Stimulated activated naive CD8-positive, alpha-beta T cell treated with anti-CD3 and anti-CD28 coated beads, Interleukin-15, amount 100 ng/mL, for 72 hours (primary cell): ENCODE results near the gene C1orf21.

Experiments
- ATAC-seq: fragments of 150-1000 bp; cut with Tn5 transposase; 2 replicates; pipeline ENCODE4 v1.10.0; 2021; ENCODE audit warnings: mild to moderate bottlenecking, moderate library complexity
- DNase-seq, 2 donors: peaks; one replicate each; pipeline ENCODE4 v3.0.0; 2021 to 2022
- H3K27ac Mint-ChIP-seq, 2 donors: one replicate each; pipeline ENCODE4 v1.8.0; 2022; ENCODE audit warnings: mild to moderate bottlenecking in 2 of 2, mixed read lengths in 2 of 2, moderate library complexity in 2 of 2
- H3K27me3 Mint-ChIP-seq: one replicate; pipeline ENCODE4 v1.8.0; 2022; ENCODE audit warnings: mixed read lengths
- H3K4me1 Mint-ChIP-seq: one replicate; pipeline ENCODE4 v1.8.0; 2022; ENCODE audit warnings: mild to moderate bottlenecking, mixed read lengths
- H3K4me3 Mint-ChIP-seq, 2 donors: one replicate each; pipeline ENCODE4 v1.8.0; 2022; ENCODE audit warnings: mild to moderate bottlenecking in 2 of 2, mixed read lengths in 2 of 2, moderate library complexity in 1 of 2
- H3K9me3 Mint-ChIP-seq, 2 donors: one replicate each; pipeline ENCODE4 v1.8.0; 2022; ENCODE audit warnings: mixed read lengths in 2 of 2

Gene C1orf21

DNA sequence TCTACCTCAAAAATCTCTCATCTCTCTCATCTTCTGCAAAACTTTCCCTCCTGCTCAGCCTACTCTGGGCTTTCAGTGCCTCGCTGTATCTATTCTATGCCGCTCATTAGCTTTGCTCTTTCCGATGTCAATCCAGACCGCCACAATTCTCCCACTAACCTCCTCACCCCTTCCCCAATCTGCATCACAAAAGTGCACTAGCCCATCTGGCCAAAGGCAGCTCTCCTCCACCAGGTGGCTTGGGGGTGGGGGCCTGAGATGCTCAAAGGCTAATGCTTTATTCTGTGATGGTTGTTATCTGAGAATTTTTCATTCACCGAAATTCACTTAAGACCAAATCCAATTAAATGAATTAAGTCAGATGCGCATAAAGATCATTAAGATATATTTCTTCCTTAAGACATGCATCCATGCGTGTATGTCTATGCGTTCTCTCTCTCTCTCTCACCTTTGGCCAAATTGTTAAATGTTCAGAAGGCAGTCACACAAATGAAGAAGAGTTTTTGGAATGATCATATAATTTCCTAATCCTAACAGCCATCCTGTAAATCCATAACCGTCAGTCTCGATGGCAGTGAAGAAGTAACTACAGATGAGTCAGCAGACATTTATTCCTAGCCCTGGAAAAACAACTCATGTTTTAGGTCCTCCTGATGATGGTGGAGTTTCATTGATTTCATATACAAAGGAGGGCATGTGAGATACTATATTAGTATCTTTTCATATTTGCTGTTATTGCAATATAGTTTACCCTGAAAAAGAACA lies 111.3 kb downstream of the C1orf21 start:
- no peak overlapping the region for H3K27ac Mint-ChIP-seq
- no peaks in the 10 kb centered on the region for H3K4me1 Mint-ChIP-seq

DNA sequence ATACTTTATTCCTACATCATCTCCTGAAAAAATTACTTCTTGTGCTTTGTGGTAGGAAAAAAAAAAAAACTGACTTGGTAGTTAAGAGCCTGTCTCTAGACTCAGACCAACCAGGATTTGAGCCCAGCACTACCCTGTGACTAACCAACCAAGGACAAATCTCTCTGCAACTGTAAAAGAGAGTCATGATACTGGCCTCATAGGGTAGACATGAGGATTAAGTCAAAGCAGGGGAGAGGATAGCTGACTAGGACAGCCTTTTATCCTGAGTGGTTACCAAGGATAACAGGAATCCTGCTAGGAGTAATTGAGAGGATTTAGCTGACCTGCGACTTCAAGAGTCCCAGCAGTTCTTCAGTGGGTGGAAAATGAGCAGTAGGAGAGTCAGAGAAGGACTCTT lies 112.8 kb downstream of the C1orf21 start:
- Mint-ChIP-seq H3K27me3 (no peaks in the 10 kb centered on the region), H3K27ac (no peak overlapping the region), H3K4me3 (no peak overlapping the region), H3K4me1 (no peaks in the 10 kb centered on the region), H3K9me3 (no peaks in the 10 kb centered on the region)
- DNase-seq (no peak), ATAC-seq (no peak)

More for the DNA sequence above, 111.3 kb downstream of the C1orf21 start:
- Mint-ChIP-seq H3K4me3 (no peak overlapping the region), H3K27me3 (no peaks in the 10 kb centered on the region), H3K9me3 (no peaks in the 10 kb centered on the region)
- DNase-seq (no peak), ATAC-seq (no peak)

DNA sequence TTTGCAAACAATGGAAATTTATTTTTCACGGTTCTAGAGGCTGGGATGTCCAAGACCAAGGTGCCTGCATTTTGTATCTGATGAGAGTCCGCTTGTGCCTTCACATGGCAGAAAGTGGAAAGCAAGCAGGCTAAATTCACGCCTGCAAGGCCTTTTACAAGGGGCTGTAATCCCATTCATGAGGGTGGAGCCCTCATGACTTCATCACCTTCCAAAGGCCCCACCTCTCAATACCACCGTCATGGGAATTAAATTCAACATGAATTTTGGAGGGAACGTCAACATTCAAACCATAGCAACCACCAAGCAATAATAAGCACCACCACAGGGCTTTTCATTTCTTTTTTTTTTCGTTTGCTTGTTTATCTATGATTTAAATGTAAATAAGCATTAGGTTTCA lies 115.3 kb downstream of the C1orf21 start:
- Mint-ChIP-seq H3K27me3 (no peaks in the 10 kb centered on the region), H3K27ac (no peak overlapping the region), H3K4me3 (no peak overlapping the region), H3K4me1 (no peaks in the 10 kb centered on the region), H3K9me3 (no peaks in the 10 kb centered on the region)
- ATAC-seq: no peak
- no peak for DNase-seq

- no peak overlapping the region for H3K27ac Mint-ChIP-seq
- no peaks in the 10 kb centered on the region for H3K4me1 Mint-ChIP-seq
- ATAC-seq (no peak), DNase-seq (no peak)
- H3K4me3 Mint-ChIP-seq: no peak overlapping the region
- H3K27me3 Mint-ChIP-seq: no peaks in the 10 kb centered on the region
- H3K9me3 Mint-ChIP-seq: no peaks in the 10 kb centered on the region
Observed at GRCh38 chr1:184503221-184503749, 116.5 kb downstream of the C1orf21 start.

DNA sequence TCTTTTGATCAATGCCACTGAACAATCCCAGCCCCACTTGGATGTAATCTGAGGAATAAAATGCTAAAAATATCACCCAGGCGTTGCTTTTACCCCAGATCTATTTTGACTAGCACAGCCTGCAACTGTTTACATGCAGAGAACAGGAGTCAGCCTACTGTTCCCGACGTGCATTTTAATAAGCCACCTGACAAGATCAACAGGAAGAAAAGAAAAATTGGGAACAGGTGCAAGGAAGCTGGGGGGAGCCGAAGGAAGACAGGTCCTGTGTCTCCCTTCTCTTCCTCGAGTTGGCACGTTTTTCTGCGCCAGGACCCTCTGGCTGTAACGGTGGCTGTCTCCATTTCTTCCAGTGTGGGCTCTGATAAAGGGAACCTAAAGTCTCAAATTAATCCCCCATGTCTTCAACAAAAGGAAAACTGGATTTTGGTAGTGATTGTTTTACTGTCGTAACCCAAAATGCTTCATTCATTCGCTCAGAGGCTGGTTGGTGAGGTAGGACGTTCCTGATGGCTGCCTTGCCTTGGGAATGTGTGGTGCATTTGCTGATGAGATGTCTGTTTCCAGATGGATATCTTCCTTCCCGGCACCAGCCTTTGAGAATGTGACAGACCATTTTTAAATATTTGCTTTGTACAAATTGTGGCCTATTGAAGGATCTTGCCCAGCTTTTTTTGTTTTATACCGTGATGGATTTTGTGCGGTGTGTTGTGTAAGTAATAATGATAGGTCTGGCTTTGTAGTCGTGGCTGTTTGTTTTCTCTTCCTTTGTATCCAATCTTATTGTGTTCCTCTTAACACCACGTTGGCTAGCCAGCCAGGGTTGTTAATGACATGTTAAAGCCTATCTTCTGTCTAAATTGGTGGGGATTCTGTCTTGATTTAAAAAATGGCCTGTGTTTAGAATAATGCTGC lies 117.5 kb downstream of the C1orf21 start:
- Mint-ChIP-seq H3K4me3 (no peak overlapping the region), H3K9me3 (no peaks in the 10 kb centered on the region)
- no peak for ATAC-seq

GRCh38 chr1:184504955-184505338 lies 118.1 kb downstream of the C1orf21 start:
- no peak for ATAC-seq
- H3K9me3 Mint-ChIP-seq: no peaks in the 10 kb centered on the region

More for the DNA sequence above, 117.5 kb downstream of the C1orf21 start:
- Mint-ChIP-seq H3K4me1 (no peaks in the 10 kb centered on the region), H3K27ac (no peak overlapping the region), H3K27me3 (no peaks in the 10 kb centered on the region)
- no peak for DNase-seq

DNA sequence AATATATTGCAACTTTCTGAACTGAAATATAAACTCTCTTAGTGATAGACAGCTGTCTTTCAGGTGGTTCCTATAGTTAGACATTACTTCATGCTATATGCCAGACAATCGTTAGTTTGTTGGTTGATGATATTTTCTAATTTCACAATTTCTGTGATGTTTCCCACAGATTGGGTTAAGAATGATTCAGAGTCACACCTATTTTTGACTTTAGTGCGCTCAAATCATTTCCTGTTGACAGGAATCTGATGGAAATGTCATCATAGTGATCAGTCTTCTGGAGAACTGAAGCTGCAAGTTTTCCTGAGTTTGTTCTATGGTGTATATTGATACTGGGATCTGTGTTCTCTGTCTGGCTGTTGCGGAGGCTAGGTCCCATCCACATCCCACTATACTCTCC lies 119.7 kb downstream of the C1orf21 start:
- Mint-ChIP-seq H3K4me1 (no peaks in the 10 kb centered on the region), H3K9me3 (no peaks in the 10 kb centered on the region), H3K27me3 (no peaks in the 10 kb centered on the region), H3K27ac (no peak overlapping the region), H3K4me3 (no peak overlapping the region)
- ATAC-seq: no peak
- no peak for DNase-seq

More at GRCh38 chr1:184504955-184505338, 118.1 kb downstream of the C1orf21 start:
- Mint-ChIP-seq H3K4me3 (no peak overlapping the region), H3K27me3 (no peaks in the 10 kb centered on the region), H3K27ac (no peak overlapping the region), H3K4me1 (no peaks in the 10 kb centered on the region)
- no peak for DNase-seq

GRCh38 chr1:184507165-184507564 lies 120.3 kb downstream of the C1orf21 start:
- Mint-ChIP-seq H3K27ac (no peak overlapping the region), H3K4me3 (no peak overlapping the region), H3K27me3 (no peaks in the 10 kb centered on the region), H3K9me3 (no peaks in the 10 kb centered on the region), H3K4me1 (no peaks in the 10 kb centered on the region)
- no peak for ATAC-seq
- DNase-seq: no peak

GRCh38 chr1:184507604-184508280 lies 120.9 kb downstream of the C1orf21 start:
- Mint-ChIP-seq H3K4me3 (no peak overlapping the region), H3K27ac (peak overlapping the region in 1 of 2 donors; percentile 19), H3K9me3 (no peaks in the 10 kb centered on the region), H3K4me1 (no peaks in the 10 kb centered on the region), H3K27me3 (no peaks in the 10 kb centered on the region)
- ATAC-seq (no peak), DNase-seq (no peak)

DNA sequence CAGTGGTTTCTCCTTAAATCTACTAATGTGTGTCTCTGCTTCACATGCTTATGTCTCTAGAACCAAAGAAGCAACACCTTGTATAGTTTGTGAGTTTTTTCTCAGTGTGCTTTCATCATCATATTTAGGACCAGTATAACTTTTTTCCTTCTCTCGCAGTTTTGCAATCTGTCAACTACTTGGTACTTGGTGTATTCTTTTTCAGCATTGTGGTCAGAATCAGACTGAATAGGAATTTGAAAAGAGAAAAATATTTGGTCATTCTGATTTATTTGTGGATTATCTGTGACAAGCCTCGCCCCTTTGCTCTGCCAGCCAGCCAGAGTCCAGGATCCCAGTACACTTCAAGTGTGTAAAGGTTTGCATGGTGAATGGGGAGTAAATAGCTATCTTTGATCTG lies 122.3 kb downstream of the C1orf21 start:
- ATAC-seq: no peak
- no peaks in the 10 kb centered on the region for H3K9me3 Mint-ChIP-seq
- H3K4me3 Mint-ChIP-seq: no peak overlapping the region
- H3K27me3 Mint-ChIP-seq: no peaks in the 10 kb centered on the region
- H3K27ac Mint-ChIP-seq: no peak overlapping the region
- no peak for DNase-seq
- H3K4me1 Mint-ChIP-seq: no peaks in the 10 kb centered on the region

DNA sequence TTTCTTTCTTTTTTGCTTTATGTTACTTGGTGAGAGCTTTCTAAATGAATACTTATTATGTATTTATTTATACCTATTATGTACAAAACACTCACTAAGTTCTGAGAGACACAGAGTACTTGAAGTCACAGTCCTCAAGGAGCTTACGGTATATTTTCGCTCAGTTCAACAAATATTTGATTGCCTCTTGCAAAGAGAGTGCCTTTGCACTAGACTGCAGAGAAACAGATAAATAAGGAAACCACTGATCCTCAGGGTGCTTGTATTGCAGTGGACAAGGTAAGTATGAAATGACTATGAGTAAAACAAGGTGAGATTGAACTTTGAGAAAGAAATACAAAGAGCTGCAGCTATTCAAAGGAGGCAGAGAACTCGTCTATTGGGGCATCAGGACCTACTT lies 123.3 kb downstream of the C1orf21 start:
- Mint-ChIP-seq H3K4me3 (no peak overlapping the region), H3K4me1 (no peaks in the 10 kb centered on the region), H3K9me3 (no peaks in the 10 kb centered on the region), H3K27me3 (no peaks in the 10 kb centered on the region), H3K27ac (no peak overlapping the region)
- ATAC-seq (no peak), DNase-seq (no peak)

DNA sequence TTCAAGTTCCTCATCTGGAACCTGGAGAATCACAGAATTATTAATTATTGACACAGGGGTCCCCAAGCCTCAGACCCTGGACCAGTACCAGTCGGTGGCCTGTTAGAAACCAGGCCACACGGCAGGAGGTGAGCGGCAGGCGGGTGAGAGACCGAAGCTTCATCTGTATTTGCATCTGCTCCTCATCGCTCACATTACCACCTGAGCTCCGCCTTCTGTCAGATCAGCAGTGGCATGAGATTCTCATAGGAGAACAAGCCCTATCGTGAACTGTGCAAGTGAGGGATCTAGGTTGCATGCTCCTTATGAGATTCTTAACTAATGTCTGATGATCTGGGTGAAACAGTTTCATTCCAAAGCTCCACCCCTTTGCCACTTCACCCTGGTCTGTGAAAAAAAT lies 125.9 kb downstream of the C1orf21 start:
- Mint-ChIP-seq H3K9me3 (no peaks in the 10 kb centered on the region), H3K27me3 (peaks cover 9% of the 10 kb centered on the region)
- no peak for DNase-seq

DNA sequence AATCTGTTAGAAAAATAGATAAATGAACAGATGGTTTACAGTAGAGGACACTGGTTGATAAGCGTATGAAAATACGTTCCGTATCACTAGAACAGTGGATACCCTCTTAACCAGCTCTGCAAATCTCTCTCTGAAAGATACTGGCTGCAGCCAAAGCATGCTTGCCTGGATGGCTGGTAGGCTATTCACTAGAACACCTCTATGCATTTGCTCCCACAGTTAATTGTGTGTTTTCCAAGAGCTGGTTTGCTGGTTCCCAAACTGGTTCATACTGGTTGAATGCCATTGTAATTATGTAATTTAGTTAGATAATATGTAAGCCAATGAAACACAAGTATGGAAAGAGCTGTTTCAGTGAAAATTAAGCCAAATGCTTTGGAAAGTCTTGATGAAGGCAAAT lies 126.6 kb downstream of the C1orf21 start:
- ATAC-seq (no peak), DNase-seq (no peak)
- H3K27me3 Mint-ChIP-seq: peaks cover 9% of the 10 kb centered on the region
- H3K9me3 Mint-ChIP-seq: no peaks in the 10 kb centered on the region
- no peaks in the 10 kb centered on the region for H3K4me1 Mint-ChIP-seq
- no peak overlapping the region for H3K4me3 Mint-ChIP-seq
- no peak overlapping the region for H3K27ac Mint-ChIP-seq

More for the DNA sequence above, 125.9 kb downstream of the C1orf21 start:
- ATAC-seq: no peak
- Mint-ChIP-seq H3K4me3 (no peak overlapping the region), H3K4me1 (no peaks in the 10 kb centered on the region), H3K27ac (peak overlapping the region in 1 of 2 donors; percentile 71)

DNA sequence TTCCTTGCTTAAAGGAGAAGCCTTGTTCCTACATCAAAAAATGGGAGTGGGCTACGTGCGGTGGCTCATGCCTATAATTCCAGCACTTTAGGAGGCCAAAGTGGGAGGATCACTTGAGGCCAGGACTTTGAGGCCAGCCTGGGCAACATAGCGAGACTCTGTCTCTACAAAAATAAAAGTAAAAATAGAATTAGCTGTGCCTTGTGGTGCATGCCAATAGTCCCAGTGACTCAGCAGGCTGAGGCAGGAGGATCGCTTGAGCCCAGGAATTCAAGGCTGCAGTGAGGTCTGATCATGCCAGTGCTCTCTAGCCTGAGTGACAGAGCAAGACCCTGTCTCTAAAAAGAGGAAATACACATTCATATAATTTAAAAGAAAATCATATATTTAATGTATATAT lies 127.1 kb downstream of the C1orf21 start:
- ATAC-seq (no peak), DNase-seq (no peak)
- H3K27me3 Mint-ChIP-seq: peaks cover 9% of the 10 kb centered on the region
- no peaks in the 10 kb centered on the region for H3K9me3 Mint-ChIP-seq
- no peak overlapping the region for H3K4me3 Mint-ChIP-seq
- H3K4me1 Mint-ChIP-seq: no peaks in the 10 kb centered on the region
- H3K27ac Mint-ChIP-seq: no peak overlapping the region

DNA sequence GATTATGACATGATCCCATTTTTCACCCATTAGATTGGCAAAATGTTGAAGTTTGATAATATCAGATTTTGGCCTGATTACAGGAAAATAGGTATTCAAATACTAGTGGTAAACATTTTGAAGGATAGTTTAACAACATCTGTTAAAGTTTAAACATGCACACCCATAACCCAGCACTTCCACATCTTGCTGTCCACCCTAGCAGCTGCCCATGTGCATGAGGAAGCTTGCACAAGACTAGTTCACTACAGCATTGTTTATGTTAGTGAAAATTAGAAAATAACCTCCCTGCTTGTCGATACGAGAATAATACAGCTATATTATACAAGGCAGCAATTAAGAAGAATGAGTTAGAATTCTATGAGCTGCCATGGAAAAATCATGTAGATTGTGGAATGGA lies 127.6 kb downstream of the C1orf21 start:
- Mint-ChIP-seq H3K4me1 (no peaks in the 10 kb centered on the region), H3K27me3 (peaks cover 9% of the 10 kb centered on the region), H3K27ac (no peak overlapping the region), H3K9me3 (no peaks in the 10 kb centered on the region), H3K4me3 (no peak overlapping the region)
- ATAC-seq: no peak
- no peak for DNase-seq
